HG03025 (cell line): ENCODE results near the gene LSM3.
A peak's percentile ranks its signal among the peaks of the same experiment; 100 is the strongest.

Source experiments
- ATAC-seq: cut with Tn5 transposase; IDR thresholded peaks from one replicate; pipeline ENCODE4 v1.9.1; 2021; ENCODE audit warnings: mild to moderate bottlenecking, moderate library complexity; ENCODE audit not compliant: unreplicated experiment, low FRiP score

LSM3 gene

DNA sequence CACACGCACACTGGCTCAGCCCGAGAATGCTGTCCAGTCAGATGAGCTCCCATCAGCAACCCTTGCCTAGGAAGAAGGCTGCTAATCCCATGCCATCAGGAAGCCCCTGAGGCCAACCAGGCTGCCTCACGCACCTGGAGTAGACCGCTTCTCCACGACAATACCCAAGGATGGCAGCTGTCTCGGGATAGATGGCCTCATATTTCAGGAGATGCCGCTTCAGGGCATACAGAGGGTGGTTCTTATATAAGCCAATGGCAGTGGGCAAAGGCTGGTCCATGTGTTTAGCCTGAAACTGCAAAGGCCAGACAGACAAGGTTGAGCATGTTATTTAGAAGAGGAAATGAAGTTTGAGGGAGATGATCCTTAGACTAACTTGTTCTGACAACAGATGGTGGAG is 22.4 kb upstream of the LSM3 start:
- ATAC-seq, result no peak

DNA sequence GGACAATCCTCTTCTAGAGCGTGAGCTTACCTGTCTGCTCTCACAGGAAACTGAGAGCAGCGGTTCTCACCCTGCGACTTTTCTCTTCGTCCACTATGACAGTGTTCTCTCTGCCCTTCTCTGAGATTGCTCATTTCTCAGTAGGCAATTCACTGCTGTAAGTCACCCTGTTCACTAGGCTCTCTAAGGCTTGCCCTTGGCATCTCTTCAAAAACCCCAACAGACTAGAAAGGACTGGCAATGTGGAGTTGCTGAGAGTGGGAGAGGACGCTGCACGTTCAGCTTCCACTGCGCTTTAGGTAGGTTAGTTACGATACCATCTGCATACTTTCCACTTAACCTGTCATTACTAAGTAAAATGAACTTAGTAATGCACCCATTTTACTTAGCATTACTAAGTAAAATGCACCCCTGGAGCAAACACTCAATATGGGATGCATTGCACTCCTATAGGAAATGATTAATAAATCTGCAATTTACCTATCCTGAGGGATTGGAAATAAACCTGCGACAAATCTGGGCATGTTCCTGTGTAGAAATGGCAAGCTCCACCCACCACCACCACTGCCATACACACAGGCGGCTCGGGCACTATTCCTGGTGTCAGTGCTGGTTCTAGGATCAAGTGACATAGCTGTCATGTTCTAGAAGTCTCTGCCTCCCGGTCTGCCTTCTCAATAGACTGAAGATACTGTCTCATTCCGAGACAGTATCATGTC is 21.6 kb upstream of the LSM3 start:
- ATAC-seq, result no peak

GRCh38 chr3:14157951-14158350 is 20.7 kb upstream of the LSM3 start:
- no peak for ATAC-seq

DNA sequence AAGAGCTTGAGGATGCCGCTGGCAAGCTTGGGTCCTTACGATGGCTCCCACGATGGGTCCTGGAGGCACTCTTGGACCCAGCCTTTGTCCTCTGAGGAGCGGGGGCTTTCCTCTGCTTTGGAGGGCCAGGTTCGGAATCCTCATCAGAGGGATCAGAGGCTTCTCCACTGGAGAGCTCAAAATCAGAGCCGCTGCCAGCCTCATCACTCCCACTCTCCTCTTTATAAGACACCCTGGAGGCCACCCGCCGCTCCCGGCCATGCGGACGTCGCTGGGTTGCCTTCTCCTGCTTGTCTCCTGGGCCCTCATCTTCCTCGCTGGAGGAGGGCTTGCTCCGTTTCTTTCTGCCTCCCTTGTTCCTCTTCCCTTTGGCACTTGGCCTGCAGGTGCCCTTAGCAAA is 20.2 kb upstream of the LSM3 start:
- ATAC-seq, result no peak

DNA sequence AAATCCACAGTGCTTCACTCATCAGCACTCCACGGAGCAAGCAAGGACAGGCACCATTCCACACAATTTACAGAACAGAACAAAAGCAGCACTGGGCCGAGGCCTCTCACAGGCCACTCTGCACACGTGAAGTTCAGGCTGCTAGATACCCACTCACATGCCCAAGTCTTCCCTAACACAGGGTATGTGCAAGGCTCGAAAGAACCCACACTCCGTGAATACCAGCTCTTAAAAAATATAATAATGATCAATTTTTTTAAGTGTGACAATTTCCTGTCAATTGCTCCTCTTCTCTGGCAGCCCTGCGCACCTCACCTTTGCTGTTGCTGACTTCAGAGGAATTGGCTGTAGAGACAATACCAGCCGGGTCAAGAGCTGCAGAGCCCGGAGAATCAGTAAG is 19.2 kb upstream of the LSM3 start:
- ATAC-seq, result no peak

- no peak for ATAC-seq
These were observed 17.3 kb upstream of the LSM3 start for GRCh38 chr3:14161282-14161681.

DNA sequence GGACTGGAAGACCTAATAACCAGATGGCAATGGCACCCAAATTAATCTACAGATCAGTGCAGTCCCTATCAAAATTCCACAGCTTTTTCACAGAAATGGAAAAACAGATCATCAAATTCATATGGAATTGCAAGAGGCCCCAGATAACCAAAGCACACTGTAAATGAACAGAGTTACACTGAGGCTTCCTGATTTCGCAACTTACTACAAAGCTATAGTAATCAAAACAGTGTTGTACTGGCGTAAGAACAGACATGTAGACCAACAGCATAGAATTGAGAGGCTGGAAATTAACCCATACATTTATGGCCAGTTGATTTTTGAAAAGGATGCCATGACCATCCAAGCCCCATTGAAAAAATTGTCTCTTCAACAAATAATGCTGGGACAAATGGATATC is 16.4 kb upstream of the LSM3 start:
- ATAC-seq, result no peak

- no peak for ATAC-seq
These were observed 11.6 kb upstream of the LSM3 start for GRCh38 chr3:14166877-14167603.

DNA sequence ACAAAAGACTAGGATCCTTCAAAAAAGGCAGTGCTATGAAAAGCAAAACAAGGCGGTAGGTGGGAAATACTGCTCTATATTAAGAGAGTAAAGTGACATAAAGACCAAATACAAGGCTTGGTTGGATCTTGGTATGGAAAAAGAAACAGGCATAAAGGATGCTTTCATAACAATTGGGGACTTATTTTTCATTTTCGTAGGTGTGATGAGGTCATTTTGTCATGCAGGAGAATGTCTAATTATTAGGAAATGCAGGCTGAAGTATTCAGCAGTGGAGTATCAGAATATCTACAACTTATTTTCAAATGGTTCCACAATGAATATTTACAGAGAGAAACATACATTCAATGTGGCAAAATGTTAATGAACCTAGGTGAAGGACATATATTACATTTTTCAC is 9.2 kb upstream of the LSM3 start:
- no peak for ATAC-seq

DNA sequence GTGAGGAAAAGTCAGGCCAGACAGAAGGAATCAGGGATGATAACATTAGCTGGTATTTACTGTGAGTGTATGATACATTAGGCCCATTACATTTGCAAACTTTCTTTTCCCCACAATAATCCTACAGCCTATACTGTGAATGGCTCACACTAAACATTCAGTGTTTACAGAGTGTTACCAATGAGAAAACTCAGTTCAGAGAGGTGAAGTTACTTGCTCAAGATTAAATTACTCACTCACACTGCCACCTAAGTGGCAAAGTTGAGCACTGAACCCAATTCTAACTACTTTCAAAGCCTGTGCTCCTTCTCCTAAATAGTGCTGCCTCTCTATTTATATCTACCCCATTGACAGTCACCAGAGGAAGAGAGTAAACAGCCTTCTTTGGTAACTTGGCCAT is 8.7 kb upstream of the LSM3 start:
- ATAC-seq, result no peak

DNA sequence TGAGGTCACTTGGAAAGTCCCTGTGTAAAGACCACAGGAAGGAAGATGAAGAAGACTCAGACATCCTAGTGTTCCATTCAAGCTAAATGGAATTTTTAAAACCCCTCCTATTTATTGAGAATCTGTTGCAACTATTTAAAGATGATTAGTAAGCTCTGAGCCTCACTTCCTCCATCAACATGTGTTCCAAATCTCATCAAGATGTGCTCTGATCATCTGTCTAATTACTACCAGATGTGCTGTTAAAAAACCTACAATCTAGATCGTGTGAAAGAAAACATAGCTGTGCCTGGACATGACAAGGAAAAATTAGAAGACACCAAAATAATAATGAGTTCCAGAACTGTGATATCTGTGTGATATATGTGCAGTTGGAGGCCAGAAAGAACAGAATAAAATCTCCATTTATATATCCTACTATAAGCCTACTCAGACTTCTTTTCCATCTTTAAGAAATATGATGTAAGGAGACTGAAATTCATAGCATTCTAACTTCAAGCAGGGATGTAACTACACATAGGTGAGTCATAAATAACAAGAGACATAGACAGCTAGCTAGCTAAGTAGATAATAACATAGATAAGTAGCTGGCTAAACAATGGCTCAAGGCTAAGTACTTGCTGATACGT is 8.0 kb upstream of the LSM3 start:
- no peak for ATAC-seq

- ATAC-seq, result no peak
These were observed 6.1 kb upstream of the LSM3 start for GRCh38 chr3:14172496-14172895.

GRCh38 chr3:14174483-14174882 is 4.1 kb upstream of the LSM3 start:
- ATAC-seq, result no peak

DNA sequence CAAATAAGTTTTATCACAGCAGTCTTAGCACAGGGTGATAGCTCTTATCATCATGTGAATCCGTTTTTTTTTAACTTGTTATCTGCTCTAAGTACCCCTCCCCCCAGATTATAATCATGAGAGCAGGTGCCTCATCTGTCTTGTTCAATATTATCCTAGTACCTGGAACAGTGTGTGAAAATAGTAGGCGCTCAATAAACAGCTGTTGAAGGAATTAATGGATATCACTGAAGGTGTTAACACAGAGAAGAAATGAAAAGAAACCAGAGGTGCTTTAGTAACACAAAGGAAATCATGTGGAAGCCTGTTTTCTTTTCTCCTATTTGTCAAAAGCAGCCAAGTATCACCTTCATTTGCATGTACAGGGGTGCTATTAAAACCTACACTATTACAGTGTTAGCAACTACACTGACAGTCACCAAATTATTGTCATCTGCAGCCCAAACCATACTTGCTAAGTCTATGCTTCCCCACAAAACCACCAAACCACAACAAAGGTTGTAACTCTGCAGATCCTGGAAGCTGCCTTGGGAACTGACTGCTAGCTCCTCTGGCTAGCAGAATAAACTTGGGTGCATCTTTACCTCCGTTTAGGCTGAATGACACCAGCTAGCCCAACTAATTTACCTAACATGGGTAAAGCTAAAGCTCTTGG is 3.1 kb upstream of the LSM3 start:
- ATAC-seq, result no peak

DNA sequence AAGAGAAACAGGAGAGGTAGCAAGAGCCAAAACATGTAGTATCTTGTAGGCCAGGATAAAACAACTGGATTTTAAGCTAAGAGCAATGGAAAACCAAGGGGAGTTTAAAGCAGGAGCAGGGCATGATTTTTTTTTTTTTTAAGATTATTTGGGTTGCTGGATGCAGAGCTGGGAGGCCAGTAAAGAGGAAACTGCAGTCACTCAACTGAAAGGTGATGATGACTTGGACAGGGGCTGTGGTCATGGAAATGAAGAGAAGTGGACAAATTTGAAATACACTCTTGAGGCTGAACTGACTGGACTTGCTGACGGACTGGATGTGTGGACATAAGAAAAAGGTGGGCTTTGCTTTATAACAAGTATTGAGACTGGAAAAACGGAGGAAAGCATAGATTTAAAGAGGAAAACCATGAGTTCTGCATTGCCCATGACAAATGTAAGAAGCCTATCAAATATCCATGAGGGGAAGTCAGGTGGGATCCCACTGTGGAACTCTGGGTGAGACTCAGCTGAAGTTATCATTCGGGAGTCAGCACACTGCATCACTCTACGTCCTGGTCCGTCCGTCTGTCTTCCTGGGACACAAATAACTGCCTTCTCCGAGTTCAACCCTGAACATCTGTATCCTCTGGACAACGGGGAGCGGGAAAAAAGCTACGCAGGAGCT is 904 bp upstream of the LSM3 start:
- ATAC-seq, result peak; percentile 8

DNA sequence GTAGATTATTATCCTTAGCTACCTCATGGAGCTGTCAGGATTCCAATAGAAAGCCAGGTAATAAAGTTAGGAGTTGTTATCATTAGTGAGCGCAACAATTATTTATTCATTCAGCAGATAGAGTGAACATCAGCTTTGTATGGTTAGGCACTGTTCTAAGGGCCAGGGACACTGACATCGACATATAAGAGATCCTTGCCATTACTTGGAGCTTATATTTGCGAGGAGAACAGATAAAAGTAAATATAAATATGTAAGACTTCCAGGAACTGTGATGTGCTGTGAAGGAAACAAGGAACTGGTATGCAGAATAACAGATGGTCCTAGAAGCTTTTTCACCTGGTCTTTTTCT is 473 bp downstream of the LSM3 start:
- no peak for ATAC-seq

GRCh38 chr3:14179795-14180194 is 1.2 kb downstream of the LSM3 start:
- no peak for ATAC-seq

- no peak for ATAC-seq
These were observed 2.6 kb downstream of the LSM3 start for GRCh38 chr3:14181253-14181652.

- ATAC-seq, result no peak
These were observed 4.5 kb downstream of the LSM3 start for GRCh38 chr3:14183015-14183577.

- no peak for ATAC-seq
These were observed 8.3 kb downstream of the LSM3 start for GRCh38 chr3:14186854-14187458.
